Ovary (tissue), 3 donors: Measurements from ENCODE around the gene STXBP1.

ENCODE experiments used
- POLR2A ChIP-seq: fragments of 450-650 bp; IDR thresholded peaks from one replicate; pipeline ENCODE4 v1.6.1; 2017; ENCODE audit warnings: antibody characterized with exemption, mild to moderate bottlenecking, moderate library complexity
- TF ChIP-seq, protein P1 (sequence below), 3 donors: fragments of 450-650 bp in 2 of 3; fragments of 200-600 bp in 1 of 3; IDR thresholded peaks; one replicate each; pipeline versions ENCODE4 v1.5.1 to v1.8.0; 2016 to 2022; ENCODE audit warnings: antibody characterized with exemption in 3 of 3, mild to moderate bottlenecking in 1 of 3
- donor health status: DM: no; HTN: no; CAD: no.

DNA sequence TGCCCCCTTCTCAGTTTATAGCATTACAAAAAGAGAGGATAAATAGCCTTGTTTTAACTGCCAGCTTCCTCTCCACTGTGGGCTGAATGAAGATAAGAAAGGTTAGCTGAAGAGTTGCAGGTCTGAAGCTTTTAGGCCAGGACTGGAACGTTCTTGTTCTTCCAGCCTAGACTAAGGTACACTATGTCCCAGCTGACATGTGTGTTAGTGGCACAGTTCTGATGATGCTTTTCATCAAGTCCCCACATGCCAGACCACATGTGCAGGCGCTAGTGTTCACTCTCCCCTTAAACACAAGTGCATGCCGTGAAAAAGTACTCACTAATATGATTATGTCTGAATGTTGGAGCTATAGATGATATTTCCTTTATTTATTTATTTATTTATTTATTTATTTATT is 40.7 kb downstream of the STXBP1 start:
- no peak for TF ChIP-seq POLR2A
- TF ChIP-seq, protein P1, sequence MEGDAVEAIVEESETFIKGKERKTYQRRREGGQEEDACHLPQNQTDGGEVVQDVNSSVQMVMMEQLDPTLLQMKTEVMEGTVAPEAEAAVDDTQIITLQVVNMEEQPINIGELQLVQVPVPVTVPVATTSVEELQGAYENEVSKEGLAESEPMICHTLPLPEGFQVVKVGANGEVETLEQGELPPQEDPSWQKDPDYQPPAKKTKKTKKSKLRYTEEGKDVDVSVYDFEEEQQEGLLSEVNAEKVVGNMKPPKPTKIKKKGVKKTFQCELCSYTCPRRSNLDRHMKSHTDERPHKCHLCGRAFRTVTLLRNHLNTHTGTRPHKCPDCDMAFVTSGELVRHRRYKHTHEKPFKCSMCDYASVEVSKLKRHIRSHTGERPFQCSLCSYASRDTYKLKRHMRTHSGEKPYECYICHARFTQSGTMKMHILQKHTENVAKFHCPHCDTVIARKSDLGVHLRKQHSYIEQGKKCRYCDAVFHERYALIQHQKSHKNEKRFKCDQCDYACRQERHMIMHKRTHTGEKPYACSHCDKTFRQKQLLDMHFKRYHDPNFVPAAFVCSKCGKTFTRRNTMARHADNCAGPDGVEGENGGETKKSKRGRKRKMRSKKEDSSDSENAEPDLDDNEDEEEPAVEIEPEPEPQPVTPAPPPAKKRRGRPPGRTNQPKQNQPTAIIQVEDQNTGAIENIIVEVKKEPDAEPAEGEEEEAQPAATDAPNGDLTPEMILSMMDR (IDR thresholded peaks at IDR 0.05): no peak
